Prostate gland (tissue), 2 donors: ENCODE measurements around the gene SCYGR3. TPM values are rescaled to one million over a fixed set of nuclear protein-coding genes. Genes with fewer than 3 reads are reported as not detected.

ENCODE experiments used
- DNase-seq: peaks from one replicate; pipeline ENCODE4 v3.0.0-alpha.2; 2019; ENCODE audit warnings: low spot score
- H3K27ac ChIP-seq, 2 donors: fragments of 200-600 bp; sonication (generic); 2 replicates each; pipeline ENCODE4 v1.5.1; 2017 to 2019
- H3K27me3 ChIP-seq: fragments of 200-600 bp; sonication (generic); replicated peaks from 2 replicates; pipeline ENCODE4 v1.5.1; 2019; ENCODE audit not compliant: insufficient read depth
- H3K36me3 ChIP-seq, 2 donors: fragments of 200-600 bp; sonication (generic); 1 replicate in 1 of 2; 2 replicates in 1 of 2; pipeline versions ENCODE4 v1.5.1 to v1.8.1; 2017 to 2019
- H3K4me1 ChIP-seq: fragments of 200-600 bp; sonication (generic); replicated peaks from 2 replicates; pipeline ENCODE4 v1.5.1; 2019
- H3K4me3 ChIP-seq, 2 donors: fragments of 200-600 bp; sonication (generic); 2 replicates each; pipeline ENCODE4 v1.5.1; 2017 to 2019
- H3K9me3 ChIP-seq: fragments of 200-600 bp; sonication (generic); 2 replicates; pipeline ENCODE4 v1.5.1; 2017
- POLR2A ChIP-seq: fragments of 450-650 bp; IDR thresholded peaks from one replicate; pipeline ENCODE4 v1.6.1; 2016; ENCODE audit warnings: antibody characterized with exemption, mild to moderate bottlenecking
- POLR2AphosphoS5 ChIP-seq: sonication (generic); formaldehyde crosslinking; IDR thresholded peaks from one replicate; pipeline ENCODE4 v1.6.1; 2017; ENCODE audit warnings: antibody characterized with exemption
- WGBS: methylation state at CpG from one replicate; pipeline ENCODE4 v1.1.5; 2018; 5-methylcytosine and 5-hydroxymethylcytosine counted together
- intact Hi-C: fragments of 100-400 bp; cut with DNase I; formaldehyde crosslinking; loops from one replicate; pipeline ENCODE4 v1.14.2; 2022
- total RNA-seq, 2 donors: library from RNA; depleted of rRNA; stranded (reverse); fragments of >200 nt; gene quantifications; one replicate each; pipeline ENCODE4 v1.1.0, GENCODE V29; 2016
- TF ChIP-seq, protein P1 (sequence below), 4 experiments: fragments of 200-600 bp in 2 of 4; fragments of 450-650 bp in 2 of 4; sonication (generic) in 2 of 4; IDR thresholded peaks; 1 replicate in 3 of 4; 2 replicates in 1 of 4; pipeline ENCODE4 v1.5.1; 2016 to 2019; ENCODE audit warnings: antibody characterized with exemption in 4 of 4, mild to moderate bottlenecking in 2 of 4, moderate library complexity in 2 of 4

The SCYGR3 gene
- total RNA-seq, 2 donors from 2014 or later = not detected

GRCh38 chr2:227626580-227627151 is 12.0 kb upstream of the SCYGR3 start:
- TF ChIP-seq, protein P1, sequence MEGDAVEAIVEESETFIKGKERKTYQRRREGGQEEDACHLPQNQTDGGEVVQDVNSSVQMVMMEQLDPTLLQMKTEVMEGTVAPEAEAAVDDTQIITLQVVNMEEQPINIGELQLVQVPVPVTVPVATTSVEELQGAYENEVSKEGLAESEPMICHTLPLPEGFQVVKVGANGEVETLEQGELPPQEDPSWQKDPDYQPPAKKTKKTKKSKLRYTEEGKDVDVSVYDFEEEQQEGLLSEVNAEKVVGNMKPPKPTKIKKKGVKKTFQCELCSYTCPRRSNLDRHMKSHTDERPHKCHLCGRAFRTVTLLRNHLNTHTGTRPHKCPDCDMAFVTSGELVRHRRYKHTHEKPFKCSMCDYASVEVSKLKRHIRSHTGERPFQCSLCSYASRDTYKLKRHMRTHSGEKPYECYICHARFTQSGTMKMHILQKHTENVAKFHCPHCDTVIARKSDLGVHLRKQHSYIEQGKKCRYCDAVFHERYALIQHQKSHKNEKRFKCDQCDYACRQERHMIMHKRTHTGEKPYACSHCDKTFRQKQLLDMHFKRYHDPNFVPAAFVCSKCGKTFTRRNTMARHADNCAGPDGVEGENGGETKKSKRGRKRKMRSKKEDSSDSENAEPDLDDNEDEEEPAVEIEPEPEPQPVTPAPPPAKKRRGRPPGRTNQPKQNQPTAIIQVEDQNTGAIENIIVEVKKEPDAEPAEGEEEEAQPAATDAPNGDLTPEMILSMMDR (IDR thresholded peaks at IDR 0.05) = no peak
- TF ChIP-seq POLR2AphosphoS5 (no peak), POLR2A (no peak)

DNA sequence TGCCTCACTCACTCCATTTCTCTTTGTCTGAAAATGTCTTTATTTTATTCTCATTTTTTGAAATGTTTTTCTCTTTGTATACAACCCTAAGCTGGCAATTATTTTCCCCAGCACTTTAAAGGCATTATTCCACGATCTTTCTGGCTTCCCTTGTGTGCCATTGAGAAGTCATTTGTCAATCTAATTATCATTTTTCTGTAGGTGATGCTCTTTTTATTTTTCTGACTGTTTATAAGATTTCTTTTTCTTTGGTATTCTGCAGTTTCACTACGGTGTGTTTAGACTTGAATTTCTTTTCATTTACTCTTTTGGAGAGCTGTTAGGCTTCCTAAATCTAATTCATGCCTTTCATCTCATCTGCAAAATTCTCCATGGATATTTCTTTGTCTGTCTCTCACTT is 10.8 kb upstream of the SCYGR3 start:
- no peaks in the 10 kb centered on the region for H3K4me1 ChIP-seq
- H3K36me3 ChIP-seq = no peaks in the 10 kb centered on the region
- no peak for DNase-seq
- TF ChIP-seq POLR2A (no peak), POLR2AphosphoS5 (no peak)
- TF ChIP-seq, protein P1 (IDR thresholded peaks at IDR 0.05) = no peak
- intact Hi-C loops = no loop called here
- WGBS = 89% methylated on average over 1 of the region's 2 CpGs
- no peak overlapping the region for H3K4me3 ChIP-seq
- H3K27ac ChIP-seq = no peak overlapping the region
- H3K27me3 ChIP-seq = no peaks in the 10 kb centered on the region
- H3K9me3 ChIP-seq = no peaks in the 10 kb centered on the region

More at GRCh38 chr2:227626580-227627151, 12.0 kb upstream of the SCYGR3 start:
- Histone ChIP-seq H3K27me3 (no peaks in the 10 kb centered on the region), H3K9me3 (no peaks in the 10 kb centered on the region), H3K27ac (no peak overlapping the region), H3K36me3 (no peaks in the 10 kb centered on the region), H3K4me1 (no peaks in the 10 kb centered on the region), H3K4me3 (no peak overlapping the region)
- 78% methylated on average over 10 of the region's 10 CpGs for WGBS
- DNase-seq = no peak
- intact Hi-C loops = no loop called here

DNA sequence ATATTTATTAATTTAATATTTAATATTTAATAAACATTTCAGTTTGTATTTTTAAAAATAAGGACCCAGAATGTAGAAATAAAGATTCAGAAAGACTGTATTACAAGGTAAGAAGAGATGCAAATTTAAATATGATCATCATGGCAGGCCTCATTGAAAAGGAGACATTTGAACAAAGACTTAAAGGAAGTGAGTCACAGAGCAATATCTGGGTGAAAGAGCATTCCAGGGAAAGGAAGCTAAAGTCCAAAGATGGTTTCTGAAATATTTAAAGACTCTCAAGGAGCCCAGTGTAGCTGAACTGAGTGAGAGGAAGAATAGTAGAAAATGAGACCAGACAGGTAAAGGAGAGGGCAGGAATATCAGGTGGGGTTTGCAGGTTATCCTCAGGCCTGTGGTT is 8.6 kb upstream of the SCYGR3 start:
- Histone ChIP-seq H3K27me3 (no peaks in the 10 kb centered on the region), H3K36me3 (no peaks in the 10 kb centered on the region), H3K4me3 (no peak overlapping the region), H3K4me1 (no peaks in the 10 kb centered on the region), H3K27ac (no peak overlapping the region), H3K9me3 (no peaks in the 10 kb centered on the region)
- DNase-seq = no peak
- intact Hi-C loops = no loop called here
- TF ChIP-seq, protein P1 (IDR thresholded peaks at IDR 0.05) = no peak
- TF ChIP-seq POLR2A = no peak
- TF ChIP-seq POLR2AphosphoS5 = no peak

GRCh38 chr2:227617316-227618230 is 2.9 kb upstream of the SCYGR3 start, which contains the start of gene SCYGR4:
TSS of gene SCYGR4 (plus strand) at chr2:227617498. CDS start at chr2:227617498, 0 bp downstream.
- H3K4me3 ChIP-seq = no peak within 1 kb of the TSS
- no peaks in the 10 kb centered on the region for H3K36me3 ChIP-seq
- H3K27ac ChIP-seq = no peak within 1 kb of the TSS
- H3K27me3 ChIP-seq = peaks cover 2% of the 10 kb centered on the region
- TF ChIP-seq POLR2A (no peak), POLR2AphosphoS5 (no peak)
- TF ChIP-seq, protein P1 (IDR thresholded peaks at IDR 0.05) = no peak
- intact Hi-C loops = no loop called here
- no peaks in the 10 kb centered on the region for H3K9me3 ChIP-seq
- H3K4me1 ChIP-seq = no peaks in the 10 kb centered on the region
- no peak for DNase-seq
- WGBS = 46% methylated on average over 13 of the region's 20 CpGs
